GM12873 (cell line): Measurements from ENCODE around the gene TMEM63A.

Source experiments
- CTCF ChIP-seq: IDR thresholded peaks from 2 replicates; pipeline ENCODE4 v1.5.1; 2012; ENCODE audit warnings: low read depth, mild to moderate bottlenecking, moderate library complexity, low read length, control low read depth; ENCODE audit not compliant: insufficient read depth; ENCODE audit errors: missing control alignments

The TMEM63A gene

GRCh38 chr1:225874431-225874830 lies 7.7 kb downstream of the TMEM63A start:
- no peak for TF ChIP-seq CTCF

GRCh38 chr1:225873281-225873850 lies 8.8 kb downstream of the TMEM63A start:
- TF ChIP-seq CTCF, result no peak

GRCh38 chr1:225872075-225872430 lies 10.1 kb downstream of the TMEM63A start:
- TF ChIP-seq CTCF, result no peak

- TF ChIP-seq CTCF, result no peak
Measured at GRCh38 chr1:225871359-225872074, 10.7 kb downstream of the TMEM63A start.

GRCh38 chr1:225870911-225871310 lies 11.3 kb downstream of the TMEM63A start:
- TF ChIP-seq CTCF, result no peak

GRCh38 chr1:225868631-225869330 lies 13.4 kb downstream of the TMEM63A start:
- no peak for TF ChIP-seq CTCF

- TF ChIP-seq CTCF, result no peak
Measured at GRCh38 chr1:225866981-225867380, 15.2 kb downstream of the TMEM63A start.
